ENCODE data around the gene DPM2.

Gene DPM2

GRCh38 chr9:127934248-127934647 lies 3.4 kb downstream of the DPM2 start:
- no peak for DNase-seq

- DNase-seq = no peak
These were observed 6.4 kb downstream of the DPM2 start for GRCh38 chr9:127931092-127931881.

GRCh38 chr9:127930231-127931091 lies 7.2 kb downstream of the DPM2 start, which contains the start of gene PIP5KL1:
PIP5KL1 (minus strand) TSS chr9:127930777; CDS start chr9:127930752, 25 bp downstream.
- peak; percentile 39 to 55 (median 46) for DNase-seq

- DNase-seq = no peak
These were observed 8.1 kb downstream of the DPM2 start for GRCh38 chr9:127929625-127929979.

- DNase-seq = no peak
These were observed 8.7 kb downstream of the DPM2 start for GRCh38 chr9:127928676-127929624.

- DNase-seq = no peak
These were observed 9.5 kb downstream of the DPM2 start for GRCh38 chr9:127927988-127928675.

- DNase-seq = peak; percentile 40 to 70 (median 58)
These were observed 10.3 kb downstream of the DPM2 start for GRCh38 chr9:127927201-127927987.

- DNase-seq = no peak
These were observed 10.8 kb downstream of the DPM2 start for GRCh38 chr9:127926906-127927200.

GRCh38 chr9:127925959-127926905 lies 11.4 kb downstream of the DPM2 start:
- no peak for DNase-seq

GRCh38 chr9:127924736-127925444 lies 12.8 kb downstream of the DPM2 start:
- DNase-seq = no peak

GRCh38 chr9:127923771-127924170 lies 13.9 kb downstream of the DPM2 start:
- no peak for DNase-seq

- no peak for DNase-seq
These were observed 14.6 kb downstream of the DPM2 start for GRCh38 chr9:127923046-127923445.

- DNase-seq = peak; percentile 51 to 74 (median 56)
These were observed 16.0 kb downstream of the DPM2 start for GRCh38 chr9:127921557-127922120.

GRCh38 chr9:127920794-127921193 lies 16.9 kb downstream of the DPM2 start:
- DNase-seq = no peak

GRCh38 chr9:127919253-127919815 lies 18.3 kb downstream of the DPM2 start:
- no peak for DNase-seq

GRCh38 chr9:127918183-127919107 lies 19.2 kb downstream of the DPM2 start:
- no peak for DNase-seq

GRCh38 chr9:127917603-127918002 lies 20.1 kb downstream of the DPM2 start:
- no peak for DNase-seq
